Measurements from ENCODE around the gene MMP17.
"Not testable (repeated sequence)": the region's sequence is repeated elsewhere in the genome, so short reads cannot be mapped to it uniquely, and the experiment has no call there.

Gene MMP17

DNA sequence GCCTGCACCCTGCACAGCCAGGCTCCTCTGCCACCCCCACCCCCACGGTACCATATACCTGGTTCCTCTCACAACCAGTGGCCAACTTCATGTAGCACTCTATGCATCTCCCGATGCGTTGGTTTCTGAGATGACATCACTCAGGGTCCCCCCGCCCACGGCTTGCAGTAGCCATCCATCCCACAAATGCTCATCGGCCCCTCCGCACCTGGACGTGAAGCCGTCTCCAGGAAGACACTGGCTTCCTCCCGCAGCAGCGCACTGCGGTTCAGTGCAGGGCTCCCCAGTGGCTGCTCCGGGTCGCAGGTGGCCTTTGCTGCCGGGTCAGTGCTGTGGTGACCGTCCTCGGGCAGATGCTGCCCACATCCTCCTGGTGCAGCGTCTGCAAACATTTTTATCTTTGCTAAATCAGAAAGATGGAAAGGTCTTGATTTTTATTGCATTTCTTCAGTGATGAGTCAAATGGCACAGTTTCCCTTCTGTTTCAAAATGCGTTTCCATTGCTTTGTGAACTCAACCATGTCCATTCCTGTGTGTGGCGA lies 27.5 kb upstream of the MMP17 start:
- DNase-seq (ENCODE audit: low read depth) = no peak

DNA sequence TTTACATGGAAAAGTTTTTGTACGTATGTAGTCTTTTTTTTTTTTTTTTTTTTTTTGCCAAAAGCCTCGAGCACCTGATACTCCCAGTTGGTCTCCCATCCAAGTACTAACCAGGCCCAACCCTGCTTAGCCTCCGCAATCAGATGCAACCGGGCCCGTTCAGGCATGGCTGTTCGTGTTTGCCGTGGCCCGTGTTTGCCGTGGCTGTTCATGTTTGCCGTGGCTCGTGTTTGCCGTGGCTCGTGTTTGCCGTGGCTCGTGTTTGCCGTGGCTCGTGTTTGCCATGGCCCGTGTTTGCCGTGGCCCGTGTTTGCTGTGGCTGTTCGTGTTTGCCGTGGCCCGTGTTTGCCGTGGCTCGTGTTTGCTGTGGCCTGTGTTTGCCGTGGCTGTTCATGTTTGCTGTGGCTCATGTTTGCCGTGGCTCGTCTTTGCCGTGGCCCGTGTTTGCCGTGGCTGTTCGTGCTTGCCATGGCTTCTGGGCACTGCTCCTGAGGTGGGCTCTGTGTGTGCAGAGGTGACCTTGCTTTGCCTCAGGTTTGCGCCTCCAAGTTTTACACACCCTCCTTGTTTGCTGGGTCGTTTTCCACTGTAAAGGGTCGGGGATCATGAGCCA lies 26.8 kb upstream of the MMP17 start:
- no peak for DNase-seq (ENCODE audit: low read depth)

DNA sequence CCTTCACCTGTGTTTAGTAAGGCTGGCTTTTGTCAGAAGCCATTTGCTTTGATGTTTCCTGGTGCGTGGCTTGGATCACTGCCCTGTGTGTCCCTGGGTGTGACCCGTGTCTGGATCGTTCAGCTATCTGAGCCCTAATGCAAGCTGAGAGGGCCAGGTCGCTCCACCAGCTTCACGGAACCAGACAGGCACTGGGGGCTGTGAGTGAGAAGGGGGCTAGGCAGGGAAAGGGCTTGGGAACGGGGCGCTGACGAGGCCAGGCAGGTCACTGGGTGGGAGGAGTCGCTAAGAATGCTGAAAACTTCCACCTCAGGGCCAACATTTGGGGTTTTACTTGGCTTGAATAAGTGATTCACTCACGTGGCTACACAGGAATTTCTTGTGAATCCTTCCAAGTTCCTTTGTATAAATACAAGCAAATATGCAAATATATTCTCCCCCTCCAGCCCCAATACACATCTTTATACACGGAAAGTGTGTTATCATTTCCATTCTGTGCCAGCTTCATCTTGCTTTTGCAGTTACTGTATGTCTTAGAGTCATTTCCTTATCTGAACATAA lies 24.2 kb upstream of the MMP17 start:
- DNase-seq (ENCODE audit: low read depth) = no peak

DNA sequence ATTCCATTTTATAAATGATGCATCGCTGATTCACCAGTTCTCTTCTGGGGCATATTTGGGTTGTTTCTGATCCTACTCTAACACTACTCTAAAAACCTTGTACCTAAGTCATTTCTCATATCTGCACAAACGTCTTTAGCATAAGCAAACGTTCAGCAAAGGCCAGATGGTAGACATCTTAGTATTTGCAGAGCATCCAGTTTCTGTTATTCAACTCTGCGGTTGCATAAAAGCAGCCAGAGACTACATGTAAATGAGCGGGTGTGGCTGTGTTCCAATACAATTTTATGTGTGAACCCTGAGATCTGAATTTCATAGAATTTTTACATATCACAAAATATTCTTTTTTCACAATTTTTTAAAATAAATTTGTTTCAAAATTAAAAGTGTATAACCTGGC lies 22.8 kb upstream of the MMP17 start:
- DNase-seq (ENCODE audit: low read depth) = no peak

DNA sequence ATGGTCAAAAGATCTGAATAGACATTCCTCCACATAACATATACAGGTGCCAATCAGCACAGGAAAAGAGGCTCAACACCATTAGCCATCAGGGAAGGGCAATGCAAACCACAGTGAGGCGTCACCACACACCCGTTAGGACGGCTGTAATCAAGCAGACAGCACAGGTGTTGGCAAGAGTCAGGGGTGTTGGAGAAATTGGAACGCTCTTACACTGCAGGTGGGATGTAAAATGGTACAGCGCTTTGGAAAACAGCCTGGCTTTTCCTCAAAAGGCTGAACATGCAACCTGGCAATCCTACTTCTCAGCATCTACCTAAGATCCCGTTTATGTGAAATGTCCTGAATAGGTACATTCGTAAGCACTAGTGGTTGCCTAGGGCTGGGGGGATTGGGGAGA lies 21.5 kb upstream of the MMP17 start:
- no peak for DNase-seq (ENCODE audit: low read depth)

DNA sequence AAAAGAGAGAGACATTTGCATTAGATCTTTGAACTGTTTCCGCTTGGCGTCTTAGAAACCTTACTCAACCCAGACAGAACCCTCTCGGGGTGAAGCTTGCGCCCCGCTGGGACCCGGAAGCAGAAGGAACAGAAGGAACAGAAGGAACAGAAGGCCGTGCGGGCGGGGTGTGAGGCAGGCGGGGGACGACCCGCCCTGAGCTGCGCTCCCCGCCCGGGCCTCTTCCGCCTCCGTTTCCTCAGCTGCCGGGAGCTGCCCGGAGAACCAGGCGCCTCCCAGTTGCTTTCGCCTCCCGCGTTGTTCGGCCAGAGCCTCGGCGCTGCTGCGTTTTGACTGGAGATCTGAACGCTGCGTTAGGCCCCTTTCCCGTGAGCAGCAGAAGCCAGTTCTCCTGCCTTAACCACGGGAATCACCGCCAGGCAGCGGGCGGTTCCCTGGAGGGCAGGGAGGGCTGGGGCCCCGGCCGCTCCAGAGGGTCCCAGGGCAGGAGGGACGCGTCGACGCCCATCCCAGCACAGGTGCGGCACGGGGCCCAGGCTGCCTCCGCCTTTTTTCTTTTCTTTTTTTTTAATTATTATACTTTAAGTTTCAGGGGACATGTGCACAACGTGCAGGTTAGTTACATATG lies 19.3 kb upstream of the MMP17 start:
- no peak for DNase-seq (ENCODE audit: low read depth)

DNA sequence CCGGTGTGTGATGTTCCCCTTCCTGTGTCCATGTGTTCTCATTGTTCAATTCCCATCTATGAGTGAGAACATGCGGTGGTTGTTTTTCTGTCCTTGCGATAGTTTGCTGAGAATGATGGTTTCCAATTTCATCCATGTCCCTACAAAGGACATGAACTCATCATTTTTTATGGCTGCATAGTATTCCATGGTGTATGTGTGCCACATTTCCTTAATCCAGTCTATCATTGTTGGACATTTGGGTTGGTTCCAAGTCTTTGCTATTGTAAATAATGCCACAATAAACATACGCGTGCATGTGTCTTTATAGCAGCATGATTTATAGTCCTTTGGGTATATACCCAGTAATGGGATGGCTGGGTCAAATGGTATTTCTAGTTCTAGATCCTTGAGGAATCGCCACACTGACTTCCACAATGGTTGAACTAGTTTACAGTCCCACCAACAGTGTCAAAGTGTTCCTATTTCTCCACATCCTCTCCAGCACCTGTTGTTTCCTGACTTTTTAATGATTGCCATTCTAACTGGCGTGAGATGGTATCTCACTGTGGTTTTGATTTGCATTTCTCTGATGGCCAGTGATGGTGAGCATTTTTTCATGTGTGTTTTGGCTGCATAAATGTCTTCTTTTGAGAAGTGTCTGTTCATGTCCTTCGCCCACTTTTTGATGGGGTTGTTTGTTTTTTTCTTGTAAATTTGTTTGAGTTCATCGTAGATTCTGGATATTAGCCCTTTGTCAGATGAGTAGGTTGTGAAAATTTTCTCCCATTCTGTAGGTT lies 18.5 kb upstream of the MMP17 start:
- not testable (repeated sequence) for DNase-seq (ENCODE audit: low read depth)

DNA sequence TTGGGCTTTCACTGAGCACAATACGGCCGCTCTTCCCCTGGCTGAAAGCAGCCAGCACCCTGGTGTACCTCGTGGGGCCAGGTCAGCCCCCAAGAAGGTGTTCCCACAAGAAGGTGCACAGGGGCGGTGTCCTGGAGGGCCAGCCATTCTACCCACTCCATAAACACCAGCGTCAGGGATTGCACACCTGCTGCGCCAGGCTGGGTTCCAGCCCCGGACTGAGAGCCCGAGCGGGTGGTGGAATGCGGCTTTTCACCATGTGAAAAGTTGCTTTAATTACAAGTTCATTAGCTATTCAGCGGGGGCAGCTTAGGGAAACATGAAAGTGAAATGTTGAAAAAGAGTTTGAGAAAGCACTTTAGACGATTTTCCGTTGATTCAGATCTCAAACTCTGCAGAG lies 17.5 kb upstream of the MMP17 start:
- no peak for DNase-seq (ENCODE audit: low read depth)

DNA sequence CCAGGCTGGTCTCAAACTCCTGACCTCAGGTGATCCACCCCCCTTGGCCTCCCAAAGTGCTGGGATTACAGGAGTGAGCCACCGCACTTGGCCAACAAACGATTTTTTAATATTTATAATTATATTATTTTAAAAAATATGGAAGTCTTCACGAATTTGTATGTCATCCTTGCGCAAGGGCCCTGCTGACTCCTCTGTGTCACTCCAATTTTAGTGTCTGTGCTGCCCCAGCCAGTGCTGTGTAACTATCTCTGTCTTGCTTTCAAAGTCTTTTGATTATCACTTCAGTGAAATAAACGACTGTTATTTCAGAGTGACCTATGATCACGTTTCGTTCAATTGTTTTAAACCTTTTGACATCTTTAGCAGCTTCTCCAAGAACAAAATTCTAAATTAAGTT lies 13.1 kb upstream of the MMP17 start:
- no peak for DNase-seq (ENCODE audit: low read depth)

DNA sequence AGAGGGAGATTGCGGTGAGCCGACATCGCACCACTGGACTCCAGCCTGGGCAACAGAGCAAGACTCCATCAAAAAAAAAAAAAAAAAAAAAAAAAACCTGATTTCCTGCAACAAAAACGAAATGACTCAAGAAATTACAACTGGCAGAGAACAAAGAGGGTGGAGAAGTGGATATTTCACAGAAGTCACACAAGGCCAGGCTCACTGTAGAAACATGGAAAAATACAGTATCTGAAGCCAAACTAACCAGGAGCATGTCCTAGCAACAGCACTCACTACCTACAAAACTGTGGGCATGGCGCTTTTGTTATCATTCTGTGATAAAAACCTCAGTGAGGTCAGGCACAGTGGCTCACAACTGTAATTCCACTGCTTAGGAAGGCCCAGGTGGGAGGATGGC lies 11.7 kb upstream of the MMP17 start:
- no peak for DNase-seq (ENCODE audit: low read depth)

DNA sequence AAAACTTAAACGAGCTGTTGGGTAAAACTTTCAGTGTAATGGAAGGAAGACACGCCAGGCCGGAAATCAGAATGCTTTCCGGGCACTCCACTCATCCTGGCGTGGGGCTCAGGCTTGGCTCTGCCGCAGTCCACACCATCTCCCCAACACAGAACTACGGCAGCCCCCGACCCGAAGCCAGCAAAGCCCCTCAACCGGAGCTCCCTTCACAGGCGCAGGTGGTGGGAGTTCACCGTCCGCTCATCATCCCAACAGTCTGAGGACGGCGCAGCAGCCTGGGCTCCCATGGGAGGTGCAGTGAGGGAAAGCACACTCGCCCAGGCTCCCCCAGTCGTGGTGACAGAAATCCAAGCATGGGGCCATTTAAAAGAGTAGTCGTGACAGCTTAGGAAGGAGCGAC lies 11.0 kb upstream of the MMP17 start:
- DNase-seq (ENCODE audit: low read depth) = no peak

DNA sequence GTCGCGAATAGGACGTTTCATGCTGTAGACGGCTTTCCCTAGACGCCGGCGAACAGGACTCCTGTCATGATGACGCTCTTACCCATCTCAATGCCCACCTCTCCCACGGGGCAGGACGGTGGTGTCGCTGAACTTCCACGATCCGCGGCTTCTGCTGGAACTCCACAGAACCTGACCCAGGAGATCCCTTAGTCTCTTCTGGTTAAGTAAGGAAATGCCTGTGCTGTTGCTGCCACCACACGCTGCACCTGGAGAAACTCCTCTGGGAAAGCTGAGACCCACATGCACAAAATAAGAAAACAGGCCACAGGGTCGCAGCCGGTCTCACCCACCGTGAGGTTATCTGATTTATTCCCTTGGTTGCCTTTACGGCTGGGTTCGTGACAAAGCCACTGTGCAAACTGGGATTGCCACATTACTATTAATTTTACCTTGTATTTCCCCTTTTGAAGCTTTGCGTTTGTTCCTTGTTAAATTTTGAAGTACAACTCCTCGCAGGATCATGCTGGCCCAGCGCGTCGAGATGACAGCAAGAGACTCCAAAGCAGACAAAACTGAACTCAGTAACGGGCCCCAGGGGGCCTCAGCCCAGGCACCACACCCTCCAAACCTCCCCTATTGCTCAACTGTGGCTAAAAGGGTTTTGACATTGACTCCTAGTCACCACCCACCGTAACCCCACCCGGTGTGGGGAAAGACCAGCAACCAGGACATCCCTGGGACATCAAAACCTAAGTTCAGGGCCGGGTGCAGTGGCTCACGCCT lies 9.2 kb upstream of the MMP17 start:
- no peak for DNase-seq (ENCODE audit: low read depth)

DNA sequence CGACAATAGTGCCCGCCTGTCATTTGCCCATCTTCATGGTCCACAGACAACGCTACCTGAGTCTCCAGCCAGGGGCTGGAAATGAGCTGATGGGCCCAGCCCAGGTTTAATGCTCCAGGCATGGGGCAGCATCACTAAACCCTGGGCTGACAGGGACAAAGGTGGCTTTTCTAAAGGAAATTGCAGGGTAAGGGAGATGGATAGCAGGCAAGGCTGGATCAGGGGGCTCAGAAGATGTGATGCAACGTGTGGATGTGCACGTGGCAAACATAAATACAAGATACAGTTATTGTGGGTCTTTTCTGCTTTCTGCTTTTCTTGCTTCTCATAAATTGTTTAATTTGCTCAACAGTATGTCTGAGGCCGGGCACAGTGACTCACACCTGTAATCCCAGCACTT lies 3.7 kb upstream of the MMP17 start:
- DNase-seq (ENCODE audit: low read depth) = no peak

DNA sequence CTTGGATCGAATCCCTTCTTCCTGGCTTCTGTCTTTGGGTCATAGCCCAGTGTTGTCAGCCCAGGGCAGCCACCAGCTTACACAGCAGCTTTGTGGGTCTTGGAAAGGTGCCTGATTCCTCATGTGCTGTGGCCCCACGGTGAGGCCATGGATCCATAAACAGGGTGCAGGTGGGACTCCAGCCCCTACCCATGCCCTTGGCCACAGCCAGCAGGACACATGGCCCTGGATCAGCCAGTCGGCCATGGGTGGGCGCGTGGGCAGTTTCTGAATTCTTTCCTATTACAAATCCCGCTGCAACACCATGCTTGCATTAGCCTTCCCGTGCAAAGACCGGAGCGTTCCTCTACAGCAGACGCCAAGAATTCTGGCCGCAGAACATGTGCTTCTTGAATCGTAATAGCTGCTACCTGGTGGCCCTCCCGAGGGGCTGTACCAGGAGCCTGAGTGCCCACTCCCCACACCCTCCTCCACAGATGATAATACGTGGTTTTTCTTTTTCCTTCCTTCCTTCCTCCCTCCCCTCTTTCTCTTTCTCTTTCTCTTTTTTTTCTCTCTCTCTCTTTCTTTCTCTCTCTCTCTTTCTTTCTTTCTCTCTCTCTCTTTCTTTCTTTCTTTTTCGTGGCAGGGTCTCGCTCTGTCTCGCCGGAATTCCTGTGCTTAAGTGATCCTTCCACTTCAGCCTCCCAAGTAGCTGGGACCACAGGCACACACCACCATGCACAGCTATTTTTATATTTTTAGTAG lies 2.9 kb upstream of the MMP17 start:
- DNase-seq (ENCODE audit: low read depth) = no peak

DNA sequence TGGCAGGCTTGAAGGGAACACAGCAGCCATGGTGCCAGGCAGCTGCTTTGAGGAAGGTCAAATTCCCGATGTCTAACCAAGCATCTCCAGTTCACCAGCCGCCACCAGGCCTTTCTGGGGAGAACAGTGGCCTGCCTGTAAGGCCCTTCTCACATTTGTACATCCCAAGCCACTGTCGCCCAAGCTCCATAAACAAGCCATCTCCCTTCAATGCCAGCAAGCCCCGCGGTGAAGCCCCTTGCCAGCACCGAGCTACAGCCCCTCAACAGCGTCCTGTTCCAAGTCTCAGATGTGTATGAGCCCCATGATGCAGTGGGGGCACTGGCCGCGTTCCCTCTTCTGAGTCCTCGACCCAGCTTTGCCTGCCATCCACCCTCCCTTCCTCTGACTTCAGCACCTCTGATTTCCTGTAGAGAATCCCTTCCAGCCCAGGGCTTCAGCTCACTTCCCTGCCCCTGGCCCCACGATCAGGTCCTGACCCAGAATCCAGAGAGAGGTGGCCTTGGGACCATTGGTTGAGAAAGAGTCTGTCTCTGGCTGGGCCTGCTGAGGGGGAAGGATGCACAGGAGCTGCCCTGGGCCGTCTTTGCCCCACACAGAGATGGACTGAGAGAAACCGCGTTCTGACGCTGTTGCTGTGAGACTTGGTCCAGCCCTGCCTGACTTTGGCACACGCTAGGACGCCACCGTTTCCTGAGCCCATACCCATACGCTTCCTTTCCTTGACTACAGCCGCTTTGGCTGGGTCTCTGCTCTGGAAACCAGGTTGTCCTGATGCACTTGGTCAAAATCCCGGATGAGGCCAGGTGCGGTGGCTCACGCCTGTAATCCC lies 1.9 kb upstream of the MMP17 start:
- DNase-seq (ENCODE audit: low read depth) = no peak

DNA sequence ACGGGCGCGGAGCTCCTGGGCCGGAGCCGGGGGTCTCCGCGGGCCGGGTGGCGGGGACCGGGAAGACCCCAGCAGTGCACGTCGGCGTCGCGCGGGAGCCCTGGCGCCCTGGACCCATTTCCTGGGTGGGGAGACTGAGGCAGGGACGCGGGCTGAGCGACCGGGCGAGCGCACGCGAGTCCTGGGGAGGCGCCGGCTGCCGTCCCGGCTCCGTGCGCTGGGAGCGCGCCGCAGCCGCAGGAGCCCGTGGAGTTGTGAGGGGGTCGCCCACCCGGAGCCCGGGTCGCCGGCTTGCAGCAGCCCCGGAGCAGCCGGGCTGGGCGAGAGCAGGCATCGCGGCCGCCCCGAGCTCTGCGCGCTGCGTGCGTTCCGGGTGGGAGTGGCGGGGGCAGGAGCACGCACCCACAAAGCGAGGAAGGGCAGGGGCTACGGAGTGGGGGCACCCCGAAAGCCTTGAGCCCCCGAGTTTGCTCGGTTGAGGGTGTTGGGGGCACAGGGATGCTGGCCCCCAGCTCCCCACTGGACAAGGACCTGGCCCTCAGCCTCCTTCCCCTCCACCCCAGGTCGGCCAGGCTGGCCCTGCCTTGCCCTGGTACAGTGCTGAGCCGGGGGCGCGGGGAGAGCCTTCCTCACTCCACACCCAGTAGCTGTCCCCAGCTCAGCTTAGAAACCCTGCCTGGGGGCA lies 620 bp downstream of the MMP17 start:
- no peak for DNase-seq (ENCODE audit: low read depth)

DNA sequence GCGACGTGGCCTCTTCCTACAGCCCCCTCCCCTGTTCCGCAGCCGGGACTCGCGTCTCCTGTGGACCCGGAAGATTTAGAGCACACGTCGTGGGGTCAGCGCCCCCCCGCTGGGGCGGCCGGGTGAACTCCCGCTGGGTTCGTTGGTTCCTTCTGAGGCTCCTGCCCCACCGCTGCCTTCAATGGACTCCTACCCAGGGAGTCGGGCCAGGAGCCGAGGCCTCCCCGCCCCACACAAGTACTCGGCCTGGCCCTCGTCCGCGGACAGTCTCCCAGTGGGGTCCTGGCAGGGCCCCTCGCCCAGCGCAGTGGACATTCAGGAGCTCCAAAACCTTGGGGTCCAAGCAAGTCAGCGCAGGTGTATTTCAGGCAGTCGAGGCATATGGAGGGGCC lies 1.2 kb downstream of the MMP17 start:
- DNase-seq (ENCODE audit: low read depth) = no peak

DNA sequence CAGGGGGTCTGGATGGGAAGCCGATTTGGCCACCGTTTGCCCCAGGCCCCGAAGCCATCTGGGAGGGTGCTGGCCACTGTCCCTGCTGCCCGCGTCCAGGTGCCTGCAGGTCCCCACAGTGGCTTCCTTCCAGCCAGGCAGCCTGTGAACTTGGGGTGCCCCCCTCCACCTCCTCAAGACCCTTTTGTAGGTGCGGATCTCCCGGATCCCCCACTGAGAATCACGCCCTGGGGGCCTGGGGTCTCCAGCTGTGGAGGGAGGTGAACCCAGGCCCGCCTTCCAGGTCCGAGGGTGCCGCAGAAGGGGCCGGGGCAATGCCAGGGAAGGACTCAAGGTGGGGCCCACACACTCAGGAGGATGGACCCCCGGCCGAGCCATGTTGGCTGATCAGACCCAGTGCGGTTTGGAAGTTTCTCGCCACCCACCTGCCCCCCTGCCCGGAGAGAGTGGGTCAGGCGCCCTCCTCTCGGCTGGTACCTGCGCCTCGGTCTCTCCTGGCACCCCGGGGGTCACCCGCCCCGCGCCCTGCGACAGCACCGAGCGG lies 1.7 kb downstream of the MMP17 start:
- DNase-seq (ENCODE audit: low read depth) = no peak

DNA sequence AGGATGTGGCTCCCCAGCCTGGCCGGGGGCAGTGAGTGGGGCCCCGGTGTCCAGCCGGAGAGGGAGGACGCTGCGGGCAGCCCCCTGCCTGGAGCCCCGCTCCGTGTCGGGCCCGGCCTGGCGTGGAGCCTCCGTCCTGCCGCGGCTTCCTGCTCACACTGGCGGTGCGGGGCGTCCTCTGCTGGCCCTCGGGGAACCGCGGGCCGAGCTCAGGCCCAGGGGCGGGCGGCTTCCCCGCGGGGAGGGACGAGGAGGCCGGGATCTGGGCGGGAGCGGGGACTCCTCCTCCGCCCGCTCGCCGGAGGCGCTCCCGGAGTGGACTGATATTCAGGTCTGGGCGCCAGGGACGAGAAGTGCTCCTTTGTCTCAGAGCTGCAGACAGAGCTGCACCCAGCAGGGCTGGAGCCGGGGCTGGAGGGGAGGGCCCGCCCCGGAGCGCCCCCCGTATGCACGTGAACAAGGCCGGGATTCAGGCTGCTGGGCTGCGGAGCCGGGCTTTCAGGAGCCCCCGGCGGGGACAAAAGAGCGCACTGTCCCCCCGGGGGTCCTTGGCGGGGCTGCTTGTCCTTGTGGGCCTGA lies 2.2 kb downstream of the MMP17 start:
- DNase-seq (ENCODE audit: low read depth) = no peak

All from stimulated activated CD8-positive, alpha-beta memory T cell treated with anti-CD3 and anti-CD28 coated beads, Interleukin-15, amount 100 ng/mL, for 1 hour (primary cell).